ENCODE data around the gene SERHL2.
"Not testable (repeated sequence)": the region's sequence is repeated elsewhere in the genome, so short reads cannot be mapped to it uniquely, and the experiment has no call there.

The SERHL2 gene

GRCh38 chr22:42533638-42533977 is 20.1 kb upstream of the SERHL2 start:
- no peak overlapping the region for H3K4me3 ChIP-seq (ENCODE audit: low read depth, low read length)
- DNase-seq (ENCODE audit: low read depth, low spot score), result no peak
- no peak for TF ChIP-seq CTCF (IDR thresholded peaks at IDR 0.05; ENCODE audit: low read depth, low read length)
- in situ Hi-C loops (cut with HindIII; ENCODE audit: low sequenced_read_pairs), result no loop called here

- DNase-seq (ENCODE audit: low read depth, low spot score); H3K4me3 ChIP-seq (ENCODE audit: low read depth, low read length); in situ Hi-C loops (cut with HindIII; ENCODE audit: low sequenced_read_pairs): not testable (repeated sequence)
These were observed 18.5 kb upstream of the SERHL2 start for GRCh38 chr22:42535082-42535731.

- H3K4me3 ChIP-seq (ENCODE audit: low read depth, low read length), result no peak overlapping the region
- in situ Hi-C loops (cut with HindIII; ENCODE audit: low sequenced_read_pairs), result no loop called here
- no peak for TF ChIP-seq CTCF (IDR thresholded peaks at IDR 0.05; ENCODE audit: low read depth, low read length)
- DNase-seq (ENCODE audit: low read depth, low spot score), result no peak
These were observed 17.6 kb upstream of the SERHL2 start for GRCh38 chr22:42536166-42536565.

- in situ Hi-C loops (cut with HindIII; ENCODE audit: low sequenced_read_pairs); H3K4me3 ChIP-seq (ENCODE audit: low read depth, low read length); DNase-seq (ENCODE audit: low read depth, low spot score): not testable (repeated sequence)
These were observed 17.1 kb upstream of the SERHL2 start for GRCh38 chr22:42536634-42537033.

GRCh38 chr22:42537199-42537831 is 16.4 kb upstream of the SERHL2 start:
- DNase-seq (ENCODE audit: low read depth, low spot score); in situ Hi-C loops (cut with HindIII; ENCODE audit: low sequenced_read_pairs); H3K4me3 ChIP-seq (ENCODE audit: low read depth, low read length): not testable (repeated sequence)

GRCh38 chr22:42539236-42539771 is 14.5 kb upstream of the SERHL2 start:
- H3K4me3 ChIP-seq (ENCODE audit: low read depth, low read length); DNase-seq (ENCODE audit: low read depth, low spot score); in situ Hi-C loops (cut with HindIII; ENCODE audit: low sequenced_read_pairs): not testable (repeated sequence)

- TF ChIP-seq CTCF (IDR thresholded peaks at IDR 0.05; ENCODE audit: low read depth, low read length), result no peak
- no peak overlapping the region for H3K4me3 ChIP-seq (ENCODE audit: low read depth, low read length)
- DNase-seq (ENCODE audit: low read depth, low spot score), result no peak
- in situ Hi-C loops (cut with HindIII; ENCODE audit: low sequenced_read_pairs), result no loop called here
These were observed 9.1 kb upstream of the SERHL2 start for GRCh38 chr22:42544686-42545085.

GRCh38 chr22:42547562-42547961 is 6.2 kb upstream of the SERHL2 start:
- H3K4me3 ChIP-seq (ENCODE audit: low read depth, low read length), result no peak overlapping the region
- in situ Hi-C loops (cut with HindIII; ENCODE audit: low sequenced_read_pairs), result no loop called here
- TF ChIP-seq CTCF (IDR thresholded peaks at IDR 0.05; ENCODE audit: low read depth, low read length), result no peak

GRCh38 chr22:42548126-42548525 is 5.6 kb upstream of the SERHL2 start:
- DNase-seq (ENCODE audit: low read depth, low spot score); in situ Hi-C loops (cut with HindIII; ENCODE audit: low sequenced_read_pairs); H3K4me3 ChIP-seq (ENCODE audit: low read depth, low read length): not testable (repeated sequence)

More at GRCh38 chr22:42547562-42547961, 6.2 kb upstream of the SERHL2 start:
- no peak for DNase-seq (ENCODE audit: low read depth, low spot score)
